Measurements from ENCODE around the gene STARD7. TPM values are rescaled to one million over a fixed set of nuclear protein-coding genes. Genes with fewer than 3 reads are reported as not detected.

The STARD7 gene
- total and polyA plus RNA-seq, 2 donors (not counting 3 experiments of a cell fraction or from before 2014, with no cell fraction given): 61.2 to 132 TPM

DNA sequence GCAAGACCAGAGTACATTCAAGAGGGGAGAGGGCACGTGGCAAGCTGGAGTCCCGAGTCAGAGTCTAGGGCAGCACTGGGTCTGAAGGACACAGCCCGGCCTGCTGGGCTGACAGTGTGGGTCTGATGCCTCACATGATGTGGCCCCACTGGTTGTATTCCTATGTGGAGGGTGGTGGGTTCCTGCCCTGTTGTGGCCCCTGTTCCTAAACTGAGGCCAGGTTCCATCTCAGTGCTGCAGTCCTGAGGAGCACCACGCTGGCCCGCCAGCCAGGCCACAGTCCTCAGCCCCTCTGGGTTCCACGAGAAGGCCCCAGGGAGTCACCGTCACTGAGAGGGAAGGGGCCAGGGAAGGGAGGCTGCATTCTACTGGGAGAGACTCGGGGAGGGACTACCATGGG lies 43.9 kb upstream of the STARD7 start:
- POLR2A ChIA-PET: no interaction called here

DNA sequence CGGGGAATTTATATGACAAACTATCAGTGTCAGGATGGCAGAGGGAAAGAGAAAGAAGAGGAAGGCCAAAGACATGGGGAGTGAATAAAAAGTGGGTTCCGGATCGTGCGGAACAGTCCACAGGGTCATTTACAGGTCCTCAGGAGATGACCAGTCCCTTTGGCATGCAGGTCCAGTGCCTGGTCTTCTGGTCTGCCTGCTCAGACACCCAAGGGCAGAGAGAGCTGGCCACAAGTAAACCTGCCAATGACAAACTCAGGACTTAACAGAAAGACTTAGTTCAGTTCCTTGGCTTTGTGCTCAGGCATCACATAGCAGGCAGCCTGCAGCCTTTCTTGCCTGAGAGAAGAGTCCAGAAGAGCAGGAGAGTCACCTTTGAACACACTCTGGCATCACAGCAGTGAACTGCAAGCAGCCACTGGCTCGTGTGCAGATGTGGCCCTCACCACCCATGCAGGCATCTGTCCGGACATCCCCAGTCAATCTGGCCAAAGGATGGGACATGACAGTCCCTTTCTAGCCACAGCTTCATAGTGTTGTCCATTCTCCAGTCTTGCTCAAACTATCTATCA lies 43.2 kb upstream of the STARD7 start:
- dilution Hi-C loops (cut with MboI; ENCODE audit: extremely low pct_ligation_motif_present, low sequenced_read_pairs) (no loop called here), intact Hi-C loops (cut with micrococcal nuclease) (loop anchor here (2.0 kb wide), 1 partner anchor 43 kb away; the partner anchor contains the start of gene STARD7)
- TF ChIP-seq, protein P1, sequence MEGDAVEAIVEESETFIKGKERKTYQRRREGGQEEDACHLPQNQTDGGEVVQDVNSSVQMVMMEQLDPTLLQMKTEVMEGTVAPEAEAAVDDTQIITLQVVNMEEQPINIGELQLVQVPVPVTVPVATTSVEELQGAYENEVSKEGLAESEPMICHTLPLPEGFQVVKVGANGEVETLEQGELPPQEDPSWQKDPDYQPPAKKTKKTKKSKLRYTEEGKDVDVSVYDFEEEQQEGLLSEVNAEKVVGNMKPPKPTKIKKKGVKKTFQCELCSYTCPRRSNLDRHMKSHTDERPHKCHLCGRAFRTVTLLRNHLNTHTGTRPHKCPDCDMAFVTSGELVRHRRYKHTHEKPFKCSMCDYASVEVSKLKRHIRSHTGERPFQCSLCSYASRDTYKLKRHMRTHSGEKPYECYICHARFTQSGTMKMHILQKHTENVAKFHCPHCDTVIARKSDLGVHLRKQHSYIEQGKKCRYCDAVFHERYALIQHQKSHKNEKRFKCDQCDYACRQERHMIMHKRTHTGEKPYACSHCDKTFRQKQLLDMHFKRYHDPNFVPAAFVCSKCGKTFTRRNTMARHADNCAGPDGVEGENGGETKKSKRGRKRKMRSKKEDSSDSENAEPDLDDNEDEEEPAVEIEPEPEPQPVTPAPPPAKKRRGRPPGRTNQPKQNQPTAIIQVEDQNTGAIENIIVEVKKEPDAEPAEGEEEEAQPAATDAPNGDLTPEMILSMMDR (IDR thresholded peaks at IDR 0.05; ENCODE audit: extremely low read depth in 1 of 2, insufficient read depth in 1 of 2, low read depth in 1 of 2, low read length in 2 of 2): no peak
- TF ChIP-seq POLR2AphosphoS5 (IDR thresholded peaks at IDR 0.05; ENCODE audit: insufficient read depth, low read depth, low read length) (peak; percentile 42), MYC (IDR thresholded peaks at IDR 0.05; ENCODE audit: low read depth, low read length) (no peak), JUN (IDR thresholded peaks at IDR 0.05; ENCODE audit: borderline replicate concordance, insufficient read depth, insufficient read length, low read depth) (no peak), FOS (IDR thresholded peaks at IDR 0.05; ENCODE audit: borderline replicate concordance, insufficient read depth, low read length) (peak; percentile 37), POLR2A (IDR thresholded peaks at IDR 0.05; ENCODE audit: low read depth, low read length) (peak; percentile 27), GATA2 (IDR thresholded peaks at IDR 0.05; ENCODE audit: insufficient read depth, insufficient read length, low read depth, low read length) (no peak), EZH2 (IDR thresholded peaks at IDR 0.05; ENCODE audit: borderline replicate concordance, low read depth, low read length, severe bottlenecking) (no peak)
- TF ChIP-seq, protein P2, sequence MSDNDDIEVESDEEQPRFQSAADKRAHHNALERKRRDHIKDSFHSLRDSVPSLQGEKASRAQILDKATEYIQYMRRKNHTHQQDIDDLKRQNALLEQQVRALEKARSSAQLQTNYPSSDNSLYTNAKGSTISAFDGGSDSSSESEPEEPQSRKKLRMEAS (IDR thresholded peaks at IDR 0.05; ENCODE audit: insufficient read depth, insufficient read length): peak; percentile 20
- no peaks in the 10 kb centered on the region for H3K9me1 ChIP-seq (replicated peaks; ENCODE audit: control insufficient read depth, extremely low read depth, insufficient read depth, low read length)
- no peak overlapping the region for H2AFZ ChIP-seq (ENCODE audit: low read depth, low read length)
- DNase-seq (ENCODE audit: low read depth, low spot score) (peak; percentile 96), FAIRE-seq (peak; percentile 95)
- ChIA-PET CTCF (interaction anchor here (0.6 to 3.2 kb wide), 6 partner anchors 9 to 113 kb away, joined by 3 to 16 read pairs (median 3); no protein-coding TSS in a partner anchor), POLR2A (interaction anchor here (1.0 kb wide), 1 partner anchor 13 kb away, joined by 3 read pairs; no protein-coding TSS in a partner anchor)
- peaks cover 39% of the 10 kb centered on the region for H3K4me1 ChIP-seq (ENCODE audit: control insufficient read depth, extremely low read depth, insufficient read depth, low read length)
- H4K20me1 ChIP-seq (replicated peaks; ENCODE audit: control insufficient read depth, extremely low read depth, insufficient read depth, low read length): no peaks in the 10 kb centered on the region
- H3K36me3 ChIP-seq (ENCODE audit: control insufficient read depth in 2 of 2, extremely low read depth in 1 of 2, insufficient read depth in 2 of 2, low read length in 2 of 2): peaks cover 5 to 14% of the 10 kb centered on the region in 2 experiments
- H3K27me3 ChIP-seq (ENCODE audit: control insufficient read depth in 2 of 2, insufficient read depth in 2 of 2, low read length in 2 of 2): no peaks in the 10 kb centered on the region
- H3K9me3 ChIP-seq (replicated peaks; ENCODE audit: control insufficient read depth, insufficient read depth, low read length): no peaks in the 10 kb centered on the region
- BruUV-seq (replicated peaks): no TSS peak
- no peak overlapping the region for H3K9ac ChIP-seq (replicated peaks; ENCODE audit: extremely low read depth, insufficient read depth, low read length)
- H3K4me2 ChIP-seq (ENCODE audit: insufficient read depth, low read length): peak overlapping the region; percentile 15
- H3K4me3 ChIP-seq (replicated peaks in 1 of 3; ENCODE audit: insufficient read depth in 1 of 3, low read depth in 1 of 3, low read length in 3 of 3): no peak overlapping the region
- peaks cover under 1% of the 10 kb centered on the region for H3K79me2 ChIP-seq (ENCODE audit: control insufficient read depth, insufficient read depth, low read length)
- H3K27ac ChIP-seq (ENCODE audit: insufficient read depth, low read depth, low read length): peak overlapping the region; percentile 28

More for the DNA sequence above, 43.9 kb upstream of the STARD7 start:
- Histone ChIP-seq H4K20me1 (replicated peaks; ENCODE audit: control insufficient read depth, extremely low read depth, insufficient read depth, low read length) (no peaks in the 10 kb centered on the region), H3K79me2 (ENCODE audit: control insufficient read depth, insufficient read depth, low read length) (peaks cover 5% of the 10 kb centered on the region), H3K4me2 (ENCODE audit: insufficient read depth, low read length) (no peak overlapping the region), H2AFZ (ENCODE audit: low read depth, low read length) (no peak overlapping the region), H3K4me3 (replicated peaks in 1 of 3; ENCODE audit: insufficient read depth in 1 of 3, low read depth in 1 of 3, low read length in 3 of 3) (no peak overlapping the region), H3K9me3 (replicated peaks; ENCODE audit: control insufficient read depth, insufficient read depth, low read length) (no peaks in the 10 kb centered on the region), H3K27ac (ENCODE audit: insufficient read depth, low read depth, low read length) (no peak overlapping the region), H3K36me3 (ENCODE audit: control insufficient read depth in 2 of 2, extremely low read depth in 1 of 2, insufficient read depth in 2 of 2, low read length in 2 of 2) (peaks cover 5 to 14% of the 10 kb centered on the region in 2 experiments), H3K27me3 (ENCODE audit: control insufficient read depth in 2 of 2, insufficient read depth in 2 of 2, low read length in 2 of 2) (no peaks in the 10 kb centered on the region), H3K4me1 (ENCODE audit: control insufficient read depth, extremely low read depth, insufficient read depth, low read length) (peaks cover 35% of the 10 kb centered on the region), H3K9ac (replicated peaks; ENCODE audit: extremely low read depth, insufficient read depth, low read length) (no peak overlapping the region), H3K9me1 (replicated peaks; ENCODE audit: control insufficient read depth, extremely low read depth, insufficient read depth, low read length) (no peaks in the 10 kb centered on the region)
- DNase-seq (ENCODE audit: low read depth, low spot score) (no peak), FAIRE-seq (no peak)
- intact Hi-C loops (cut with micrococcal nuclease) (no loop called here), dilution Hi-C loops (cut with MboI; ENCODE audit: extremely low pct_ligation_motif_present, low sequenced_read_pairs) (no loop called here)
- CTCF ChIA-PET: interaction anchor here (1.0 to 3.2 kb wide), 3 partner anchors 8 to 114 kb away, joined by 3 to 16 read pairs (median 10); no protein-coding TSS in a partner anchor
- BruUV-seq (replicated peaks): no TSS peak
- no peak for TF ChIP-seq EZH2 (IDR thresholded peaks at IDR 0.05; ENCODE audit: borderline replicate concordance, low read depth, low read length, severe bottlenecking)
